Activated CD8-positive, alpha-beta memory T cell treated with anti-CD3 and anti-CD28 coated beads for 24 hours (primary cell): Measurements from ENCODE around the gene CLEC9A.

Source experiments
- DNase-seq: peaks from one replicate; pipeline ENCODE4 v3.0.0-alpha.2; 2020

Gene CLEC9A

GRCh38 chr12:10113075-10113474 lies 82.6 kb downstream of the CLEC9A start:
- no peak for DNase-seq

GRCh38 chr12:10113920-10114319 lies 83.4 kb downstream of the CLEC9A start:
- no peak for DNase-seq

- DNase-seq: no peak
Measured at GRCh38 chr12:10115311-10115710, 84.8 kb downstream of the CLEC9A start.
